ENCODE results near the gene GPD1. TPM values are rescaled to one million over a fixed set of nuclear protein-coding genes. Genes with fewer than 3 reads are reported as not detected.
A peak's percentile ranks its signal among the peaks of the same experiment; 100 is the strongest.
"Not testable (repeated sequence)": the region's sequence is repeated elsewhere in the genome, so short reads cannot be mapped to it uniquely, and the experiment has no call there.

GPD1 gene
- total RNA-seq, 1 experiment from 2014 or later: 3.8 TPM

DNA sequence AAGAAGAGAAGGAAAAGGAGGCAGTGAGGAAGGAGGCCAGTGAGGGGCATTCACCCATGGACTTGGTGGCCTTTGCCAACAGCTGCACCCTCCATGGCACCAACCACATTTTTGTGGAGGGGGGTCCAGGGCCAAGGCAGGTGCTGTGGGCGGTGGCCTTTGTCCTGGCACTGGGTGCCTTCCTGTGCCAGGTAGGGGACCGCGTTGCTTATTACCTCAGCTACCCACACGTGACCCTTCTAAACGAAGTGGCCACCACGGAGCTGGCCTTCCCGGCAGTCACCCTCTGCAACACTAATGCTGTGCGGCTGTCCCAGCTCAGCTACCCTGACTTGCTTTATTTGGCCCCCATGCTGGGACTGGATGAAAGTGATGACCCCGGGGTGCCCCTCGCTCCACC, 30.1 kb upstream of the GPD1 start:
- no peak for DNase-seq (ENCODE audit: low spot score)

DNA sequence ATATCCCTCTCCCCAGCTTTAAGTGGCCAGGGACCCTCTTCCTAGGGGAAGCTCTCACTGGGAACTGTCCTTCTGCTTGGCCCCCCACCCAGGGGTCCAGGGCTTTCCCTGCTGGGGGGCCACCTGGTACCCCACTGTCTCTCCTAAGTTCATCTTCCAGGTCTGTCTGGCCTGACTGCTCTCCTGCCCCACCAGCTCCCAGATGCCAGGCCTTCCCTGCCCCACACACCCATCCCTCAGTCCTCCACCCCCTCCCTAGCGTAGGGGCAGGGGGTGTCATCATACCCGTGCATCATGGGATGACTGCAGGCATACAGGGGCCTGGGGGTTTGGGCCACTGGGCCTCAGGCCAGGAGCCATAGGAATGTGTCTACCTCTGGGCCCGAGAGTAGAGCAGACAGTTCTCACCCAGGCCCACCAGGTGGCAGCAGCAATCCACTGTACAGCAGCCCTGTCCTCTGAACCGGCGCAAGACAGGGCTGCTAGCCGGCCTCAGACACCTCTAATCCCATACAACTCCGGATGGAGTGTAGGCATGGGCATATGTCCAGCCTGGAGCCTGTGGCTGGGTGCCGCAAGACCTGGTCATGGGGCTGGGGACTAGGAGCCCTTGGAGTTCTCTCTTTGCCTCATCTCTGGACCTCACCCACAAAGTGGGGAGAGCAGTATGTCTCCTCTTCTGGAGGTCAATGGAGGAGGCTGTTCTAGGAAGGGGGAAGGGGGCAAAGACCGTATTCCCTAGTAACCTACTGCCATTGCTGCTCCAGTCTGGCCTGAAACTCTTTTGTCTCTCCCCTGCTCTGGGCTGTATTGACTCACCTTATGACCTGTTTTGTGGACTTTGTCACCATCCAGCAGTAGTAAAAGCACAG, 28.6 kb upstream of the GPD1 start:
- peak; percentile 80 for DNase-seq (ENCODE audit: low spot score)

DNA sequence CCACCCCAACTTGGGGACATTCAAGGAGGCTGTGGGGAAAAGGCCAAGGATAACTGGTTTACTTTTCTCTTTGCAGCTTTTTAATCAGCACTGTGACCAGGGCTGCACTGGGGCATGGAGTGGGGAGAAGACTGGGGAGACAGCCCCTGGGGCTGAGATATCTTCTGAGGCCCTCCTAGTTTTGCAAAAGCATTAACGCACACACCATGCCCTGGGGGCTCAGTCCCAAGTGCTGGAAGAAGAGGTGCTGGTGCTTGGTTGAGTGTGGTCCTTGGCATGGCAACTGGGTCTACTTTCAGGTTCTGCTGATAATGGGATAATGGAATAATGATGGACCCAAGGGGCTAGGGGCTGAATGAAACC, 28.0 kb upstream of the GPD1 start:
- no peak for DNase-seq (ENCODE audit: low spot score)

DNA sequence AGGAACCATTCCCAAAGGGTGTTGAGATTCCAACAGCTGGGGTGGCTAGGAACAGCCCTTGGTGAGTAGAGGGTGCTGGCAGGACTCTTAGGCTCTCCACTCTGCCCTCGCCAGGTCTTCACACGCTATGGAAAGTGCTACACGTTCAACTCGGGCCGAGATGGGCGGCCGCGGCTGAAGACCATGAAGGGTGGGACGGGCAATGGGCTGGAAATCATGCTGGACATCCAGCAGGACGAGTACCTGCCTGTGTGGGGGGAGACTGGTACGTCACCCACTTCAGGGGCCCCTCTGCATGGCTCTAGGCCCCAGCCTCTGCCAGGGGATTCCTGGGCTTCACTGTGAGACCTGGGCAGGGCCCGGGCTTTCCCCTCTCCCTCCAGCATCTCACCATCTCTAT, 26.7 kb upstream of the GPD1 start:
- DNase-seq (ENCODE audit: low spot score): no peak

DNA sequence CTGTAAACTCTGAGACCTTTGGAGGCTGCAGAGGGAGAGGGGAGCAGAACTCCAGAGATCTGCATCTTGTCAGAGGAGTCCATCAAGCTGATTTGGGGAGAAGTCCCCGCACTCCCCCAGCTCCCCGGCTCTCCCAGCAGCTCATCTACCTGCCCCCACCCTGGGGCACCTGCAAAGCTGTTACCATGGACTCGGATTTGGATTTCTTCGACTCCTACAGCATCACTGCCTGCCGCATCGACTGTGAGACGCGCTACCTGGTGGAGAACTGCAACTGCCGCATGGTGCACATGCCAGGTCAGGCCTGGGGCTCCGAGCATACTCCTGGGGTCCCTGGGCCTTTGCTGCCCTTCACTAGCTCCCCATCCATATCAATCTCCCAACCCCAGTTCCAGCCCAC, 25.5 kb upstream of the GPD1 start:
- no peak for DNase-seq (ENCODE audit: low spot score)

DNA sequence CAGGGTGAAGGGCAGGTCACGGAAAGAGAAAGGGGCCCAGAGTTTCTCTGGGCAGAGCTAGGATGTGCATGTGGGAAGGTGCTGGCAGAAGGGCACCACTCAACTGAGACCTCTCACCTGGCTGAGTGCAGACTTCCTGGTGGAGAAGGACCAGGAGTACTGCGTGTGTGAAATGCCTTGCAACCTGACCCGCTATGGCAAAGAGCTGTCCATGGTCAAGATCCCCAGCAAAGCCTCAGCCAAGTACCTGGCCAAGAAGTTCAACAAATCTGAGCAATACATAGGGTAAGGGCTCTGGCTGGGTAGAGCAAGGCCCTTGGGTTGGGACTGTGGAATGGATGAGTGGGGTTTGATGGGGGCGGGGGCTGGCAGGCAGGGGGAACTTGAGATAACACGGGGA, 24.0 kb upstream of the GPD1 start:
- no peak for DNase-seq (ENCODE audit: low spot score)

DNA sequence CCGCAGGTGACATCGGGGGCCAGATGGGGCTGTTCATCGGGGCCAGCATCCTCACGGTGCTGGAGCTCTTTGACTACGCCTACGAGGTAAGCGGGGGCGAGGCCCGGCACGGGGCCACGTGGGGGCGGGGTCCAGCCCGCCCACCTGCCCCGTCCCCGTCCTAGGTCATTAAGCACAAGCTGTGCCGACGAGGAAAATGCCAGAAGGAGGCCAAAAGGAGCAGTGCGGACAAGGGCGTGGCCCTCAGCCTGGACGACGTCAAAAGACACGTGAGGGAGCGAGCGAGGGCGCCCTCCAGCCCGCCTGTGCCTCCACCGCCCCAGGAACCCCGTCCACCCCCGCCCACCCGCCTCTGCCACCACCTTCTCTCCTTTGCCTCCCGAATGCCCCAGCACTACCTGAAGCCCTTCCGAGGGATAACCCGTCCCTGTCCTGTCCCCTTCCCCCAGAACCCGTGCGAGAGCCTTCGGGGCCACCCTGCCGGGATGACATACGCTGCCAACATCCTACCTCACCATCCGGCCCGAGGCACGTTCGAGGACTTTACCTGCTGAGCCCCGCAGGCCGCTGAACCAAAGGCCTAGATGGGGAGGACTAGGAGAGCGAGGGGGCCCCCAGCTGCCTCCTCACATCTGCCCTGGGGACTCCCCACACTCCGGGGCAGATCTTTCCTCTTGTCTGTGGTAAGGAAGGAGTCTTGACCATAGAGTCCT, 22.6 kb upstream of the GPD1 start:
- no peak for DNase-seq (ENCODE audit: low spot score)

DNA sequence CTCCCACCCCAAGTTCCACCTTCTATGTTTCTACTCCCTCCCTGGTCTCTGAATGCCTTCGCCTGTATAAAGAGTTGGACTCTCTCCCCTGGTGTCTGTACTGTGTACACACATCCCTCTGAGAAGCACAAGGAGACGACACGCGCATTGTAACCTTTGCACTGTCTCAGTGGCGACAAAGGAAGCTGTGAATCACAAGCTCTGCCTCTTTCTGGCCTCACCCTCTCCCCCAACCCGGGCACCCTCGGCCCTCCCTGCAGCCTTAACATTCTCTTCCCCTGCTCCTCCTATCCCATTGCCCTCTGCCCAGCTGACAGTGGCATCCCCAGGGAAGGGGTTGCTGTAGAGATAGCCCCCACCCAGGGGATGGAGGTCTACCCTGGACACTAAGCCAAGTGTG, 21.2 kb upstream of the GPD1 start:
- no peak for DNase-seq (ENCODE audit: low spot score)

DNA sequence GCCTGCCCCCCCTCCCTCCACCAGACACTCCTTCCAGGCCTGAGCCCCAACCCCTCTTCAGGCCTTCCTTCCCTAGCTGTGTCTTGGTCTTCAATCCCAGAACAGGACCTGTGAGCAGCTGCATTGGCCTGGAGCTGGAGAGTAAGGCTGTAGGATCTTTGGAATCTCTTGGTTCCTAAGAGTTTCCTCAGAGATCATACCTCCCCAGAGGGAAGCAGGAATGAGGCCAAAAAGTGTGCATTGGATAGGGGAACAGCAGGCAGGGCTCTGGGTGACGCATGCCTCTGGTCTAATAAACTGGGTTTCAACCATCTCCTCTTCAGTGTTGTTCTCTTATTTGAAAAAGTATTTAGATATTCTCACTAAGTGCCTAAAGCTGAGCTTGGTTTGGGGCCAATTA, 20.5 kb upstream of the GPD1 start:
- DNase-seq (ENCODE audit: low spot score): no peak

DNA sequence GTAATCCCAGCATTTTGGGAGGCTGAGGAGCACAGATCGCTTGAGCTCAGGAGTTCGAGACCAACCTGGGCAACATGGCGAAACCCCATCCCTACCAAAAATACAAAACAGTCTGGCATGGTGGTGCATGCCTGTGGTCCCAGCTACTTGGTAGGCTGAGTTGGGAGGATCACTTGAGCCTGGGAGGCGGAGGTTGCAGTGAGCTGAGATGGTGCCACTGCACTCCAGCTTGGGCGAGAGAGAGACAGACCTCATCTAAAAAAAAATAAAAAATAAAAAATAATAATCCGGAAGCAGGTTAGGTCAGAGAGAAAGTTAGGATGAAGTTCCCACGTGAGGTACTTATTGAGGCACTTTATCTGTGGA, 19.4 kb upstream of the GPD1 start:
- DNase-seq (ENCODE audit: low spot score): not testable (repeated sequence)

DNA sequence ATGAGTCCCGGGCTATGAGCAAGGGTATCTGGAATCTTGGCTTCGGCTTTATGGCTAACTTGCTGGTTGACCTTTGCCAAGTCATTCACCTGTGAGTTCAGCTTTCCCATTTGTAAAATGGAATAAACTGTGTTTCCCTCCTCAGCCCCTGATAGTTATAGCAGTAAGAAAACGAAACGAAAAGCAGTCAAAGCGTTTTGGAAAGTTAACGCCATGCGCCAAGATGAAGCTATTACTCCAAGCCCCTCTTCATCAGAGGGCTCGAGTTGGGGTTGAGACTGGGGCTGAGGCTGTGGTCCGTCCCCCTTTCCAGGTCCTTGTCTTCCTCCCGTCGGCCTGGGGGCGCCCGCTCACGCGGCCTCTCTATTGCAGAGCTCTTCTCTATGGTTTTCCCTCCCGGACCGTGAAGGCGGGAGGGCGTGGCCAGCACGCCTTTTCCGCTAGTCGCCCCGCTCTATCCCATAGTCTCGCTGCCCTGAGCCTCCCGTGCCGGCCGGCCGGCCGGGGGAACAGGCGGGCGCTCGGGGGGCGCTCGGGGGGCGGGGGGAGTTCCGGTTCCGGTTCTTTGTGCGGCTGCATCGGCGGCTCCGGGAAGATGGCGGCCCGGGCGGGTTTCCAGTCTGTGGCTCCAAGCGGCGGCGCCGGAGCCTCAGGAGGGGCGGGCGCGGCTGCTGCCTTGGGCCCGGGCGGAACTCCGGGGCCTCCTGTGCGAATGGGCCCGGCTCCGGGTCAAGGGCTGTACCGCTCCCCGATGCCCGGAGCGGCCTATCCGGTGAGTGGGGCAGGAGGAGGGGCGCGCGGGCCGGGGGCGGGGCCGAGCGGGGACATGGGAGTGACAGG, 18.8 kb upstream of the GPD1 start, which contains the start of gene SMARCD1:
Gene SMARCD1 (plus strand): TSS at position 568 of the 840 bp plus-strand sequence. CDS start 28 bp downstream, at position 596.
- peak; percentile 85 for DNase-seq (ENCODE audit: low spot score)

DNA sequence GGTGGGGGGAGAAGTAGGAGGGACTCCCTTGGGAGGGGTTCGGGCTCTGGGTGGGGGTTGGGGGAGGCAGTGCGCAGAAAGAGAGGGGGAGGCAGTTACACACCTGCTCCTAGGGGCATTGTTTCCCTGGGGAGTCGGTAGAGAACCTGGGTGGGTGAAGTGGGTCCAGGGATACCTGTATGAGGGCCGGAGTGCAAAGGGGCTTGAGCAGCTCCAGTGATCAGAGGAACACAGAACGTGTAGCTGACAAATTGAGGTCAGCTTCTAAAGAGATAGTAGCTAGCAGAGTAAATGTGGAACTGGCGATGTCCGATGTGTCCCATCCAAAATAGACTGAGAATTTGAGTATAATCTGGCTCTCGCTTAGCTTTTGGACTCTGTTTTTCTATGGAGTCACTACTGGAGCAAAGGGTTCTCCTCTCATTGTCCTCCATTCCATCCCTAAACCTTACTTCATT, 18.2 kb upstream of the GPD1 start:
- no peak for DNase-seq (ENCODE audit: low spot score)

DNA sequence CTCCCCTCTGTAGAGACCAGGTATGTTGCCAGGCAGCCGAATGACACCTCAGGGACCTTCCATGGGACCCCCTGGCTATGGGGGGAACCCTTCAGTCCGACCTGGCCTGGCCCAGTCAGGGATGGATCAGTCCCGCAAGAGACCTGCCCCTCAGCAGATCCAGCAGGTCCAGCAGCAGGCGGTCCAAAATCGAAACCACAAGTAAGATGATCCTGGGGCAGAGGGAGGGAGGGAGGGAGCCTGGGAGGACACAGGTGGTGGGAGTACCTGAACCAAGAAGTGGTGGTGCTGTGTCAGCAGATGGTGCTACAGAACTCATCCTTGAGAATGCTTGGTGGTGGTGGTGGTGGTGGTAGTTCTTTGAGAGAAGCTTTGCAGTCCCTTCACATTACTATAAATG, 17.7 kb upstream of the GPD1 start:
- DNase-seq (ENCODE audit: low spot score): no peak

DNA sequence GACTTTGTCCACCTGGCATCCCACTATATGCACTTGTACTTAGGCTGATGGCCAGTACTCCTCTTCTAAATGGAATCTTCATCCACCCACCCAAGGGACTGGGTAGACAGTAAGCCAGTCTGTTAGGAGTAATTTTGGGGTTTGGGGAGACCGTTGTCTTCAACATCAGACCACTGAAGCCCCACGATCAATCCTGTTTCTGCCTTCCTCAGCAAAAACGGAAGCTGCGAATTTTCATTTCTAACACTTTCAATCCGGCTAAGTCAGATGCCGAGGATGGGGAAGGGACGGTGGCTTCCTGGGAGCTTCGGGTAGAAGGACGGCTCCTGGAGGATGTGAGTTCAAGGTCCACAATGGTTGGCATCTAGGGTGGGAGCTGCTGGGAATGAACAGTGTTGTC, 16.7 kb upstream of the GPD1 start:
- no peak for DNase-seq (ENCODE audit: low spot score)

DNA sequence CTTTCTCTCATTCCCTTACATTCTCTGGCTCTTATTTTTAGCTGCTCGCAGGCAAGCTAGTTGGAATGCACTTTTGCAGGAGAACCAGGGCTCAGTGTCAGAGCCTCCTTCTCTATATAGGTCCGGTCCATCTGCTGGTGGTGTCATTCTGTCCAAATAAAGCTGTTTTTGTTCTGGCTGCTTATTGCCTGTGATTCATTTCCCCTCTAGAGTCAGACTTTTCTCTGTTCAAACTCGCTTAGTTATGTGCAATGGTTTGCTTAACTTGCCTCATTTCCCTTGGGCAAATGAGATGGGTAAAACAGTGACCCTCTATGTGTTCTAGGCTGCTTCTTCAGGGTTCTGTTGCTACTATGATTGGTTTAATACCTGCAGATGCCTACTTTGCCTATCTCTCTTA, 15.8 kb upstream of the GPD1 start:
- no peak for DNase-seq (ENCODE audit: low spot score)

DNA sequence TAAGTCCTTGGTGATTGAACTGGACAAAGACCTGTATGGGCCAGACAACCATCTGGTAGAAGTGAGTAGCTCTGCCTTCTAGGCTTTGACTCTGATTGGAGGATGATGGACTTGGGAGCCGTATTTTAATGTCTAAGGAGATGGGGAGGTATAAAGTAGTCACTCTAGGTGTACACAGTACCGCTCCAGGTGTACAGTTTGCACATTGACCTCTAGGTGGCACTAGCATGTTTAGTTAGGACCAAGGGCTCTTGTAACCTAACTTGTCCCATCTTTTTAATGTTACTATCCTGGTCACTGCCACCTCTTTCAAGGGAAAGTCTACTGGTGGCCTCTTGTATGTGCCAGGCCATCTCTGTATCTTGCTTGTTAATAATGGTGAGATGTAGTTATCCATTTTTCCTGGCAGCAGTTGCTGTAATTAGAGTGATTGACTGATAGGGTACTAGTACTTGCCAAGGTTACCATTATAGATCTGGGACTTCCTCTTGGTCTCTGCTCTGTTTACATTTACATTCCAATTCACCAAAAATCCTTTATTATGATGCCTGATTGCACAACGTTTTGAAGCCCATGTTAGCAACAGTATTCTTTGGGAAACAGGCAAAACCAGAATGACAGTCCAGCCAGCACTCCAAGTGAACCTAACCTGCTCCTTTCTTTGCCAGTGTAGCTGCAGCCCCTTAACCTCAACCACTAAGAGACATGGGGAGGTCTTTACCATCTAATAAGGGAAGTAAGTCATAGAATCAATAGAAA, 15.1 kb upstream of the GPD1 start:
- peak; percentile 53 for DNase-seq (ENCODE audit: low spot score)

DNA sequence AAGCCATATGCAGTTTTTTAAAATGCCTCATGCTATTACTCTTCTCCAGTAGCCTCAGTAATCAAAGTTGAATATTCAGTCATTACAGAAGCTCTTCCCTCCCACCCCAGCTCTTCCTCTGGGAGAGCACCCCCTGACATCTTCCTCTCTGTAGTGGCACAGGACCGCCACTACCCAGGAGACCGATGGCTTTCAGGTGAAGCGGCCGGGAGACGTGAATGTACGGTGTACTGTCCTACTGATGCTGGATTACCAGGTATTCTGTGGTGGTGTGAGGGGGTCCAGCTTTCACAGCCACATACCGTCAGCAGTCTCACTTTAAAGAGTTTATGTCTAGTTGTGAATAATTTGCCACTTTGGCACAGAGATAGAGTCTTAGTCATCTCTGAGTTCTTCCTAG, 14.1 kb upstream of the GPD1 start:
- DNase-seq (ENCODE audit: low spot score): no peak

DNA sequence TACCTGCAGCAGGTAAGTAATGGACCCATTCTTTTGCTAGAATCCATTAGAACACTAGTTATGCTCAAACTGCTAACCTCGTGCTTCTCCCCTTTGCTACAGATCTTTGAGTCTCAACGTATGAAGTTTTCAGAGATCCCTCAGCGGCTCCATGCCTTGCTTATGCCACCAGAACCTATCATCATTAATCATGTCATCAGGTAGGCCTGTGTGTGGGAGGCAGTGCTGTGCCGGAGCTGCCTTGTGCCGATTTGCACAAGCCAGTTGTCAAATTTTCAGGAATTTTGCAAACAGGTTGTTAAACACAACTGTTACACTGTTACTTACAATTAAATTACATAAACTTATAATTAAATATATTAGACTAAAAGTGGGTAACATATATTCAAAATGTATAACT, 13.4 kb upstream of the GPD1 start:
- DNase-seq (ENCODE audit: low spot score): no peak

DNA sequence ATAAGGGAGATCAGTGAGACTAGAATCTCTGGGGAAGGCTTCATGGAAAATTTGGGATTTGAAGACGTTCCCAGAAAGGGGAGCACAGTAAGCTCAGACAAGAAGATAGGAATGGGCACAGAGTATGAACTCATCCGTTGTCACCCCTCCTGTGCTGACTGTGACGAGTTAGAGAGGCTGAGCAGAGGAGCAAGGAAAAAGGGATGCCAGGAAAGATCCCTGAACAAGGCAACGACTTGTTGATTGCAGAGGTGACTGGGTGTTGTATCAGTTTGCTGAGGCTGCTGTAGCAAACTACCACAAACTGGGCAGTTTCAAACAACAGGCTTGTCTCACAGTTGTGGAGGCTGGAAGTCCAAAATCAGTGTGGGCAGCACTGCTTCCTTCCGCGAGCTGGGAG, 5.9 kb upstream of the GPD1 start:
- no peak for DNase-seq (ENCODE audit: low spot score)

DNA sequence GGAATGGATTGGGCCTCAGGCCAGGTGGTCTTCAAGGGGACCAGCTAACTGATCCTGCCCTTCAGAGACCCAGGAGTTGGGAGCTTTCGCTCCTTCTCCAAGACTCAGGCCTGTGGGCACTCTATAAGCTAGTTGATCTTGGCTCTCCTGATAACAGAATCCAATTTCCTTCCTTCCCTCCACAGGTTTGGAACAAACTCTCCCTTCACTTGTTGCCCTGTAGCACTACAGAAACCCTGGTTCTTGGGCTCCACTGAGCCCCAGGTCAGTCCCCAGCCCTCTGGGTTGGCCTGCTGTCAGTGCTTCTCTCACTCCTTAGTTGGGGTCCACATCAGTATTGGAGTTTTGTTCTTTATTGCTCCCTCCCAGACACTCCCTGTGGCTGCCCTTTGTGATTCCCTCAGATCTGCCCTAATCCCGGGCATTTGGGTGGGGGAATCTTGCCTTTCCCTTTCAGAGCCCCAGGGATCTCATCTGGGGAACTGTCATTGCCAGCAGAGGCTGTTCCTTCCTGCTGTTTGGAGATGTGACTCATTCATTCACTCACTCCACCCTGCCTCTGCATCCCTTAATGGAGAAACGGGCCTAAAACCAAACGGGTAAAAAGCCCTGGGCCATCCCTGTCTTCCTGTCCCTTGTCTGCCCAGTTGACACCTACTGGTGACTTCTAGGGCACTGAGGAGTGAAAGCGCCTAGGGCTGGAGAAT, 4.4 kb upstream of the GPD1 start:
- peak; percentile 38 for DNase-seq (ENCODE audit: low spot score)

DNA sequence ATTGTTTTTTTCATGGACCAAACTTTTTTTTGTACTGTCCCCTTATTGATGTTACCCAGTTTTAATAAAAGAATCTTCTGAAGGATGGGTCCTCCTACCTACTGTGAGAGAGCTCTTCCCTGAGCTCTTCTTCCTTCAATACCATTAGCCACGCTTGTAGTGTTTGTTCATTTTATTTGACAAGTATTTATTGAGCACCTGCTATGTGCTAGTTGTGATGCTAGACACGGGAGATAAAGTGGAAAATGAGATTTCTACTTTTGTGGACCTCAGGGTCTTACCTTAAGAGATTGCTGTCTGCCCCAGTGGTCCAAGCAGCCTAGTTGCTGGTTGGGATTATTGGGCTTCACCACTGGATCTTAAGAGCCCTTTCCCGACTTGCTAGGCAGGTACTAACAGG, 3.2 kb upstream of the GPD1 start:
- no peak for DNase-seq (ENCODE audit: low spot score)
